GM21390 (cell line): ENCODE data around the gene CTNS.

Experiments used
- ATAC-seq: cut with Tn5 transposase; IDR thresholded peaks from one replicate; pipeline ENCODE4 v1.9.1; 2021; ENCODE audit not compliant: unreplicated experiment

The CTNS gene

DNA sequence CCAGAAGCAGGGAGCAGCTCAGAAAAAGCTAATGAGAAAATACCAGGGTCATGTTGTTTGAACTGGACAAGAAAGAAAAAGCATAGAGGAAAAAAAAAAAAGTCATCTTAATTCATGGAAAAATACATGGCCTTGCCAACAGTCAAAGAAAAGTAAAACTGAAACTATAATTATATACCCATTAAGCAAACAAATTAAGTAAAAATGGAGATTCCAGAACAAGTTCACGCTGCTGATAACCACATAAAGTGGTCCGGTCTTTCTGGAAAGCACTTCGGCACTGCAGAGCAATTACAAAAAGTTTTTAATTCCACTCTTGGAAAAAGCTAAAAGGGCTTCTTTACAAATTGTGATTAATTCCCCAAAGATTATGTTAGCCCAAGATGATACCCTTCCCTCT, 71.8 kb downstream of the CTNS start:
- ATAC-seq, result no peak

DNA sequence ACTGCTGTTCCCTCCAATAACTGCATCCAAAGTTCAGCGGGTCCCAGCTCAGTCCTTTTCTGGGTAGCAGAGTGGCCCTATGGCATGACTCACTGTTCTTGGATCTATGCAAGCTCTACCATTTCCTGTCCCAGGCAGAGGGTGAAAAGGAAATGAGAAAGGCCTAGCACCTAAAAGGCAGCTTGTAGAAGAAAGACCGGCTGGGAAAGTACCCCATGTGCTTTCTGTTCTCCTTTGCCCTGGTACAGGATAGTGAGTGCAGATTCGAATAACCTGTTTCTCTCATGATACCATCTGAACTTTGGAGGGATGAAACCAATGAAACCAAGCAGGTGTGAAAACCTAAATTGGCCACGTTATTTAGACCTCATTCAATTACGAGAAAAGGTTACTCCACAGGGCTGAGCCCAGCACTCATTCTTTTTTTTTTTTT, 74.4 kb downstream of the CTNS start:
- peak; percentile 95 for ATAC-seq
